NCI-H128 (cell line): ENCODE data around the gene CHRNG.
"Not testable (repeated sequence)": the region's sequence is repeated elsewhere in the genome, so short reads cannot be mapped to it uniquely, and the experiment has no call there.

ENCODE experiments used
- DNase-seq: peaks from one replicate; lab custom pipeline; 2025; ENCODE audit not compliant: unreplicated experiment; lab: John Stamatoyannopoulos, UW

The CHRNG gene

GRCh38 chr2:232526372-232526941 lies 13.0 kb upstream of the CHRNG start:
- no peak for DNase-seq

- no peak for DNase-seq
Measured at GRCh38 chr2:232527905-232528470, 11.5 kb upstream of the CHRNG start.

GRCh38 chr2:232528746-232529460 lies 10.6 kb upstream of the CHRNG start:
- DNase-seq = no peak

- no peak for DNase-seq
Measured at GRCh38 chr2:232529806-232530547, 9.5 kb upstream of the CHRNG start.

- no peak for DNase-seq
Measured at GRCh38 chr2:232530626-232531260, 8.7 kb upstream of the CHRNG start.

GRCh38 chr2:232532419-232532818 lies 7.1 kb upstream of the CHRNG start:
- DNase-seq = no peak

GRCh38 chr2:232532821-232533220 lies 6.7 kb upstream of the CHRNG start:
- not testable (repeated sequence) for DNase-seq

GRCh38 chr2:232533944-232534710 lies 5.4 kb upstream of the CHRNG start:
- no peak for DNase-seq

GRCh38 chr2:232534940-232535651 lies 4.4 kb upstream of the CHRNG start:
- no peak for DNase-seq

GRCh38 chr2:232535761-232536530 lies 3.5 kb upstream of the CHRNG start:
- DNase-seq = no peak

GRCh38 chr2:232537079-232537478 lies 2.4 kb upstream of the CHRNG start:
- DNase-seq = no peak

- DNase-seq = no peak
Measured at GRCh38 chr2:232537499-232537898, 2.0 kb upstream of the CHRNG start.

GRCh38 chr2:232538671-232539070 lies 821 bp upstream of the CHRNG start:
- DNase-seq = no peak

GRCh38 chr2:232540441-232541041 lies 1.0 kb downstream of the CHRNG start:
- no peak for DNase-seq

- no peak for DNase-seq
Measured at GRCh38 chr2:232541195-232541960, 1.9 kb downstream of the CHRNG start.

- no peak for DNase-seq
Measured at GRCh38 chr2:232541961-232542714, 2.6 kb downstream of the CHRNG start.

- DNase-seq = no peak
Measured at GRCh38 chr2:232542715-232543467, 3.4 kb downstream of the CHRNG start.
